ENCODE results near the gene PRKACA. TPM values are rescaled to one million over a fixed set of nuclear protein-coding genes. Genes with fewer than 3 reads are reported as not detected.
A peak's percentile ranks its signal among the peaks of the same experiment; 100 is the strongest.

PRKACA gene
- total RNA-seq, 1 donor from 2014 or later, result 22.2 TPM

- peaks cover 16% of the 10 kb centered on the region for H3K4me1 Mint-ChIP-seq
- DNase-seq (ENCODE audit: low spot score), result peak; percentile 59
These were observed 28.2 kb downstream of the PRKACA start for GRCh38 chr19:14089412-14089661.

GRCh38 chr19:14088634-14089411 is 28.7 kb downstream of the PRKACA start:
- H3K4me3 Mint-ChIP-seq, result peak overlapping the region; percentile 86
- Histone ChIP-seq H3K27ac (no peak overlapping the region), H3K4me2 (peak overlapping the region; percentile 72), H2AFZ (replicated peaks) (no peak overlapping the region), H3K9ac (no peak overlapping the region), H4K20me1 (ENCODE audit: low read depth) (peaks cover 20% of the 10 kb centered on the region), H3K4me3 (peak overlapping the region; percentile 70), H3K36me3 (no peaks in the 10 kb centered on the region), H3K9me3 (ENCODE audit: low read depth) (peaks cover 7% of the 10 kb centered on the region), H3K4me1 (peaks cover 15% of the 10 kb centered on the region), H3F3A (ENCODE audit: low read depth) (peaks cover 62% of the 10 kb centered on the region), H3K79me2 (ENCODE audit: low read depth) (no peaks in the 10 kb centered on the region), H3K27me3 (peaks cover 60% of the 10 kb centered on the region)
- H3K9me3 Mint-ChIP-seq, result peaks cover 8% of the 10 kb centered on the region
- peaks cover 16% of the 10 kb centered on the region for H3K4me1 Mint-ChIP-seq
- peaks cover 9% of the 10 kb centered on the region for H3K27me3 Mint-ChIP-seq (ENCODE audit: insufficient read depth, low read depth)
- DNase-seq (ENCODE audit: low spot score), result no peak
- peaks cover 22% of the 10 kb centered on the region for H3K36me3 Mint-ChIP-seq
- no peak overlapping the region for H3K27ac Mint-ChIP-seq
- TF ChIP-seq CTCF (IDR thresholded peaks at IDR 0.05) (no peak), EZH2 (IDR thresholded peaks at IDR 0.05) (no peak), EZH2phosphoT487 (IDR thresholded peaks at IDR 0.05) (no peak)

More at GRCh38 chr19:14089412-14089661, 28.2 kb downstream of the PRKACA start:
- Histone ChIP-seq H4K20me1 (ENCODE audit: low read depth) (peaks cover 20% of the 10 kb centered on the region), H2AFZ (replicated peaks) (no peak overlapping the region), H3K27ac (no peak overlapping the region), H3K9me3 (ENCODE audit: low read depth) (peaks cover 7% of the 10 kb centered on the region), H3K4me3 (peak overlapping the region; percentile 70), H3K9ac (no peak overlapping the region), H3K4me2 (peak overlapping the region; percentile 72), H3K79me2 (ENCODE audit: low read depth) (no peaks in the 10 kb centered on the region), H3K4me1 (peaks cover 15% of the 10 kb centered on the region), H3F3A (ENCODE audit: low read depth) (peaks cover 62% of the 10 kb centered on the region), H3K36me3 (no peaks in the 10 kb centered on the region), H3K27me3 (peaks cover 55% of the 10 kb centered on the region)
- Mint-ChIP-seq H3K36me3 (peaks cover 22% of the 10 kb centered on the region), H3K4me3 (peak overlapping the region; percentile 86), H3K27ac (no peak overlapping the region), H3K9me3 (peaks cover 13% of the 10 kb centered on the region), H3K27me3 (ENCODE audit: insufficient read depth, low read depth) (peaks cover 9% of the 10 kb centered on the region)
- TF ChIP-seq EZH2 (IDR thresholded peaks at IDR 0.05) (no peak), EZH2phosphoT487 (IDR thresholded peaks at IDR 0.05) (no peak), CTCF (IDR thresholded peaks at IDR 0.05) (peak; percentile 47)

GRCh38 chr19:14086098-14086497 is 31.5 kb downstream of the PRKACA start:
- no peak overlapping the region for H3K27ac ChIP-seq
- H3K4me1 ChIP-seq, result peaks cover 5% of the 10 kb centered on the region
- H3K4me3 ChIP-seq, result peak overlapping the region; percentile 38
- TF ChIP-seq EZH2 (IDR thresholded peaks at IDR 0.05) (no peak), EZH2phosphoT487 (IDR thresholded peaks at IDR 0.05) (no peak), CTCF (IDR thresholded peaks at IDR 0.05) (no peak)
- H3K4me2 ChIP-seq, result peak overlapping the region; percentile 72
- H3K9ac ChIP-seq, result no peak overlapping the region
- Mint-ChIP-seq H3K27ac (no peak overlapping the region), H3K4me1 (peaks cover 12% of the 10 kb centered on the region), H3K27me3 (ENCODE audit: insufficient read depth, low read depth) (peaks cover 9% of the 10 kb centered on the region), H3K36me3 (peaks cover 12% of the 10 kb centered on the region), H3K4me3 (peak overlapping the region; percentile 55), H3K9me3 (no peaks in the 10 kb centered on the region)
- H4K20me1 ChIP-seq (ENCODE audit: low read depth), result peaks cover 20% of the 10 kb centered on the region
- H3K27me3 ChIP-seq, result peaks cover 67% of the 10 kb centered on the region
- H3K36me3 ChIP-seq, result no peaks in the 10 kb centered on the region
- no peaks in the 10 kb centered on the region for H3K79me2 ChIP-seq (ENCODE audit: low read depth)
- no peaks in the 10 kb centered on the region for H3K9me3 ChIP-seq (ENCODE audit: low read depth)
- no peak overlapping the region for H2AFZ ChIP-seq (replicated peaks)
- H3F3A ChIP-seq (ENCODE audit: low read depth), result peaks cover 43% of the 10 kb centered on the region
- DNase-seq (ENCODE audit: low spot score), result no peak
